B cell (primary cell): ENCODE measurements around the gene SERPINA12.

Experiments
- EZH2 ChIP-seq: IDR thresholded peaks from 2 replicates; pipeline ENCODE4 v1.6.1; 2012; ENCODE audit warnings: borderline replicate concordance, low read depth, mild to moderate bottlenecking, moderate library complexity, low read length; ENCODE audit not compliant: insufficient read depth, poor library complexity, severe bottlenecking
- TF ChIP-seq, protein P1 (sequence below): fragments of 200-600 bp; IDR thresholded peaks from one replicate; pipeline ENCODE4 v1.8.0; 2022; ENCODE audit warnings: antibody characterized with exemption, mild to moderate bottlenecking

DNA sequence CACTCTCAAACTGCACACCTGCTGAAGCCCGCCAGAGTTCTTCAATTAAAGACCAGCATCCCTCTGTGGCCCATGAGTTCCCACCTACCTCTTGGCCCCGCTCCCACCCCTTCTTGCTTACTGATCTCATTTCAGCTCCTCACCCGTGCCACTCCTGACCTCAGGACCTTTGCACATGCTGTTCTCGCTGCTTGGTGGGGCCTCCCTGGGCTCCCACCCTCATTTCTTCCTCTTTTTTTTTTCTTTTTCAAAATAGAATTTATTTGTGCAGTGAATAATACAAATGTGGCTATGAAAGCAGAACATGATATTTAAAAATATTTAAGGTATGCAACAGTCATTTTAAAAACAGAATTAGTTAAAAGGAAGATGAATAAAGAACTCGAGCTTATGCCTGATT, 24.8 kb downstream of the SERPINA12 start:
- TF ChIP-seq, protein P1, sequence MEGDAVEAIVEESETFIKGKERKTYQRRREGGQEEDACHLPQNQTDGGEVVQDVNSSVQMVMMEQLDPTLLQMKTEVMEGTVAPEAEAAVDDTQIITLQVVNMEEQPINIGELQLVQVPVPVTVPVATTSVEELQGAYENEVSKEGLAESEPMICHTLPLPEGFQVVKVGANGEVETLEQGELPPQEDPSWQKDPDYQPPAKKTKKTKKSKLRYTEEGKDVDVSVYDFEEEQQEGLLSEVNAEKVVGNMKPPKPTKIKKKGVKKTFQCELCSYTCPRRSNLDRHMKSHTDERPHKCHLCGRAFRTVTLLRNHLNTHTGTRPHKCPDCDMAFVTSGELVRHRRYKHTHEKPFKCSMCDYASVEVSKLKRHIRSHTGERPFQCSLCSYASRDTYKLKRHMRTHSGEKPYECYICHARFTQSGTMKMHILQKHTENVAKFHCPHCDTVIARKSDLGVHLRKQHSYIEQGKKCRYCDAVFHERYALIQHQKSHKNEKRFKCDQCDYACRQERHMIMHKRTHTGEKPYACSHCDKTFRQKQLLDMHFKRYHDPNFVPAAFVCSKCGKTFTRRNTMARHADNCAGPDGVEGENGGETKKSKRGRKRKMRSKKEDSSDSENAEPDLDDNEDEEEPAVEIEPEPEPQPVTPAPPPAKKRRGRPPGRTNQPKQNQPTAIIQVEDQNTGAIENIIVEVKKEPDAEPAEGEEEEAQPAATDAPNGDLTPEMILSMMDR = no peak
- no peak for TF ChIP-seq EZH2
